GM19452 (cell line): ENCODE data around the gene SNX5.
A peak's percentile ranks its signal among the peaks of the same experiment; 100 is the strongest.

Source experiments
- ATAC-seq: cut with Tn5 transposase; IDR thresholded peaks from one replicate; pipeline ENCODE4 v1.9.1; 2021; ENCODE audit not compliant: unreplicated experiment

Gene SNX5

GRCh38 chr20:17968366-17969277 is at the start of gene SNX5, which contains the start of gene MGME1:
TSS of gene SNX5 (minus strand) at chr20:17968794. CDS start at chr20:17968425, 369 bp downstream.
TSS of gene MGME1 (plus strand) at chr20:17969018. CDS start at chr20:17969860, 842 bp downstream.
- peak; percentile 81 for ATAC-seq

GRCh38 chr20:18018100-18018499 is 49.5 kb upstream of the SNX5 start:
- ATAC-seq: no peak

DNA sequence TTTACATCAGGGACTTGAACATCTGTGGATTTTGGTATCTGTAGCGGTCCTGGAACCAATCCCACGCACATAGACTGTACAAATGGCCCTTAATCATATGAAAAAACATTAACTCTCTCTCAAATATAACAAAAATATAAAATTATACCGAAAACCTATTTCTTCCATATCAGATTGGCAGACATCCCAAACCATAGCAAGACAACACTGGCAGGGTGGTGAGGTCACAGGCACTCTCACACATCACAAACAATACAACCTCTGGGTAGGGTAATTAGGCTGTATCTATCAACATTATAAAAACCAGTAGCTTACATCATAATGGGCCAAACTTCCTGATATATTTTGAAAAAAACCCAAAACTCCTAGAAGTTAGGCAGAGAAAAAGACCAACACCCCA is 48.2 kb upstream of the SNX5 start:
- ATAC-seq: no peak

DNA sequence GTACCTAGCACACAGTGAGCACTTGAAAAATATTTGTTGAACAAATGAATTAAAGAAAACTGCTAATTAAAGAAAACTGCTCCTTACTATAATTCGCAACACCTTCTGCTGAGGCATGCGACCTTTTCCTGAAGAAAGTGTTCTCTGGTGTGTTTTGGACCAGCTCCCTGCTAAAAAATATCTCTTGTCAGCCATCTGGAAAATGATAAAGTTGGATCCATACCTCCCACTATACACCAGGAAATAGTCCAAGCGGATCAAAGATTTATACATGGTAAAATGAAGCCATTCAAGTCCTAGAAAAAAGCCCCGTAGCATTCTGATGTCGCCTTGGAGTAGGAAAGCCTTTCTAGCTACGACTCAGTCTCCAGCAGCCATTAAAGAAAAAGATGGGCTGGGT is 45.8 kb upstream of the SNX5 start:
- no peak for ATAC-seq

DNA sequence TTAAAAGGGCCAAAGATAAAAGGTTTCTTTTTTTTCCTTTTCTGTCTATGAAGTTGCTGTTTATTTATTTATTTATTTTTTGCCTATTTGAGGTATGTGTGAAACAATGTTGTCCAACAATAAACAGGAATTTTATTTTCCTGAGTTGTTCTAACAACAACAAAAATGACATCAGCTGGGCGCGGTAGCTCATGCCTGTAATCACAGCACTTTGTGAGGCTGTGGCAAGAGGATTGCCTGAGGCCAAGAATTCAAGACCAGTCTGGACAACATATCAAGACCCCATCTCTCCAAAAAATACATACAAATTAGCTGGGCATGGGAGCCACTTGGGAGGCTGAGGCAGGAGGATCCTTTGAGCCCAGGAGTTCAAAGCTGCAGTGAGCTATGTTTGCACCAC is 44.3 kb upstream of the SNX5 start:
- no peak for ATAC-seq

DNA sequence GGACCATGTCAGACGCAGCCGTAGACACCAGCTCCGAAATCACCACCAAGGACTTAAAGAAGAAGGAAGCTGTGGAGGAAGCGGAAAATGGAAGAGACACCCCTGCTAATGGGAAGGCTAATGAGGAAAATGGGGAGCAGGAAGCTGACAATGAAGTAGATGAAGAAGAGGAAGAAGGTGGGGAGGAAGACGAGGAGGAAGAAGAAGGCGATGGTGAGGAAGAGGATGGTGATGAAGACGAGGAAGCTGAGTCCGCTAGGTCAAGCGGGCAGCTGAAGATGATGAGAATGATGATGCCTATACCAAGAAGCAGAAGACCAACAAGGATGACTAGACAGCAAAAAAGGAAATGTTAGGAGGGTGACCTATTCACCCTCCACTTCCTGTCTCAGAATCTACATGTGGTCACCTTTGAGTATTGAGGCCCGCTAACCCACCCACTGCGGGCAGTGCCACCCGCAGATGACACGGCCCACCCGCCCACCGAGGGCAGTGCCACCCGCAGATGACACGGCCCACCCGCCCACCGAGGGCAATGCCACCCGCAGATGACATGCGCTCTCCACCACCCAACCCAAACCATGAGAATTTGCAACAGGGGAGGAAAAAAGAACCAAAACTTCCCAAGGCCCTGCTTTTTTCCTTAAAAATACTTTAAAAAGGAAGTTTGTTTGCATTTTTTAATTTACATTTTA is 43.5 kb upstream of the SNX5 start:
- no peak for ATAC-seq

- no peak for ATAC-seq
Observed at GRCh38 chr20:18011482-18011881, 42.9 kb upstream of the SNX5 start.

DNA sequence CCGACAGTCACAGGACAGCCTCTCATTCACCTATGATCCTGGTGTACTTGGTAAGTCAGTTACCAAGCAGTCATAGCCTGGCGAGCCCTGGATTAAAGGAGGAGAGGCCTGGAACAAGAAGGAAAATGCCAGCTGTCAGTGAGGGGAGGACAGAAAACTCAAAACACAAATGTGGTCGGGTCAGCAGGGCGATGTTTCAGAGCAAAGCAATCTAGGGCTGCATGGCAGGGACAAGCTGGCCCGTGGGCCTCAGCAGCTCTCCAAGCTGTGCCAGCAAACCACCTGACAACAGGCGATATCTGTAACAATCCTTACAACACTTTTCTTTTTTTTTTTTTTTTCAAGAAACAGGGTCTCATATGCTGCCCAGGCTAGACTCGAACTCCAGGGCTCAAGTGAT is 40.5 kb upstream of the SNX5 start:
- ATAC-seq: no peak

- ATAC-seq: no peak
Observed at GRCh38 chr20:18007534-18008292, 39.1 kb upstream of the SNX5 start.

GRCh38 chr20:18006684-18007083 is 38.1 kb upstream of the SNX5 start:
- no peak for ATAC-seq

DNA sequence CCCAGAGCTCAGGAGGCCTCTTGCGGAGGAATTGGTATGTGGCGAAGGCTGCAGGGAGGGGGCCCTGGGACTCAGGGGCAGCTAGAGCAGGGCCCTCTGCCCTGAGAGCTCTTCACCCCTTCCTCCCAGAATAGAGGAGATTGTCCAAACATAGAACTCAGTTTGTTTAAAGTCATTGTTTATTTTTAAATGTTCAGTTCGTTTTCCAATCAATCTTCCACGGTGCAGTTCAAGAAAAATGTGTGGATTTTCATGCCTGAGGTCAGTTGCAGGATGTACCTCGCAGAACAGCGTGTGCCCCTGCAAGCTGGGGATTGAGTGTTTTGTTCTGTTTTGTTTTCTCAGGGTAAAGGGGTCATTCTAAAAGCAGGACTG is 37.4 kb upstream of the SNX5 start:
- ATAC-seq: no peak

GRCh38 chr20:18005170-18005989 is 36.8 kb upstream of the SNX5 start:
- peak; percentile 95 for ATAC-seq

DNA sequence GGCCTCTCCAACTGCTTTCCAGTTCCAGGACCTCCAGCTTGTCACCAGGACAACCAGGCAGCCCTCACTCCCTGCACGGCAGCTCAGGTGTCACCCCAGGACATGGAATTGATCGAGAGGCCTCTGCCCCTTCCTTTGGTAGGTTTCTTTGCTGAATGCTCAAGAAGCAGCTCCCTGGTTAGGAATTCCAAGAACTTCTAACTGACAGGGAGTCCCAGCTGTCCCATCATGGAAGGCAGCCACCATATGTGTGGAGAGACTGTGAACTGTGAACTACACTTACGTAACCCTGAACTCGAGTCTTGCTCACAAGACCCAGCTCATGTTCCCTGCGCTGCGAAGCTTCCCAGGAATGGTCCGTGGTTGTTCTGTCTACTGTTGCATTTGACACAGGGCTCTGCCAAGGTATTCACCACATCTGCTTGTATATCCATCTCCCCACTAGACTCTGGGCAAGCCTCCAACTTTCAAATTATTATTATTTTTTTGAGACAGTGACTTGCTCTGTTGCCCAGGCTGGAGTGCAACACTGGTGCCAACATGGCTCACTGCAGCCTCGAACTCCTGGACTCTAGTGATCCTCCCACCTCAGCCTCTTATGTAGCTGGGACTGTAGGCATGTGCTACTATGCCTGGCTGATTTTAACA is 35.9 kb upstream of the SNX5 start:
- ATAC-seq: no peak

- ATAC-seq: peak; percentile 48
Observed at GRCh38 chr20:18003897-18004296, 35.3 kb upstream of the SNX5 start.

DNA sequence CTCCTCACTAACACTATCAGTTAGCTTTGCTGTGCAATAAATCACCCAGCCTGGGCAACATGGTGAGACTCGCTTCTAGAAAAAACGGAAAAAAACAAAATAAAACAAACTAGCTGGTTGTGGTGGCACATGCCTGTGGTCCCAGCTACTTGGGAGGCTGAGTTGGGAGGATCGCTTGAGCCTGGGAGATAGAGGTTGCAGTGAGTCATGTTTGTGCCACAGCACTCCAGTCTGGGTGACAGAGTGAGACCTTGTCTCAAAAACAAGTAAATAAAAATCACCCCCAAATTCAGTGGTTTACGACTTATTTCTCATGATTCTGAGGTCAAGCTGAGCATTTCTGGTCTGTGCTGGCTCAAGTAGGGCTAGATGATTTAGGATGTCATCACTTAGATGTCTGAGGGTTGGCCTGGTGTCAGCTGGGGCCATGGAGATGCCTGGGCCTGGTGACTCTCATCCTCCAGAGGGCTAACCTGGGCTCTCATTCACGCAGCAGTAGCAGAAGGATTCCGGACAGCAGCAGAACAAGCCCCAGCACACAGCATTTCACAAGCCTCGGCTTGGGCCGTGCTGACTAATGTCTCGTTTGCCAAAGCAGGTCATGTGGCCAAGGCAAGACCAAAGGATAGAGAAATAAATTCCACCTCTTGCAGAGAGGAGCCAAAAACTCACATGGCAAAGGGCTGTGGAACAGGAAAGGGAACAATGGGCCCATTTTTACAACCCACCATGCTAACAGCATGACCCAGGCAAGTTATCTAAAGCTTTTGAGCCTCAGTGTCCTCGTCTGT is 32.7 kb upstream of the SNX5 start:
- no peak for ATAC-seq

DNA sequence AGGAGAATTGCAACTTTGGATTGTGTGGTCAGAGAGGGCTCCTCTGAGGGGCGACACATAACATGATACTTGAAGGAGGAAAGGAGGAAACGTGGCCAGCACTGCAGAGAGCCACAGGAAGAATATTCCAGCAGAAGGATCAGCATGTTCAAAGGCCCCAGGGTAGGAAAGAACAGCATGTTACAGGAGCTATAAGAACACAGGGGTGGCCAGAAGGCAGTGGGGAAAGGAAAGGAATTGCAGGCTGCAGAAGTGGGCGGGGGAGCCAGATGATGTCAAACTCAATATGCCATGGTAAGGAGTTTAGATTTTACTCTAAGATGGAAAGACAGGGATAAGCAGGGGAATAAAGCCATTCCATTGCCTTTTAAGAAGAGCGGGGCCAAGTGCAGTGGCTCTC is 31.0 kb upstream of the SNX5 start:
- no peak for ATAC-seq

GRCh38 chr20:17998446-17998845 is 29.9 kb upstream of the SNX5 start:
- ATAC-seq: no peak

GRCh38 chr20:17995967-17996819 is 27.6 kb upstream of the SNX5 start:
- ATAC-seq: no peak
